Stimulated activated CD8-positive, alpha-beta memory T cell treated with anti-CD3 and anti-CD28 coated beads, Interleukin-4, amount 100 ng/mL, for 48 hours (primary cell): ENCODE measurements around the gene ADRA2C.

Experiments
- DNase-seq: peaks from one replicate; pipeline ENCODE4 v3.0.0-alpha.2; 2020

The ADRA2C gene

GRCh38 chr4:3766036-3766784, at the start of gene ADRA2C:
Gene ADRA2C, plus strand, starts transcription at chr4:3766385. Its CDS starts 222 bp downstream, at chr4:3766607.
- no peak for DNase-seq

GRCh38 chr4:3716631-3717235, 49.5 kb upstream of the ADRA2C start:
- no peak for DNase-seq

- DNase-seq = no peak
These were observed 48.9 kb upstream of the ADRA2C start for GRCh38 chr4:3717241-3717640.

GRCh38 chr4:3718462-3718861, 47.7 kb upstream of the ADRA2C start:
- DNase-seq = no peak

- DNase-seq = no peak
These were observed 47.0 kb upstream of the ADRA2C start for GRCh38 chr4:3719191-3719590.

- DNase-seq = no peak
These were observed 46.3 kb upstream of the ADRA2C start for GRCh38 chr4:3719836-3720235.

- DNase-seq = no peak
These were observed 45.7 kb upstream of the ADRA2C start for GRCh38 chr4:3720466-3720865.

- no peak for DNase-seq
These were observed 45.0 kb upstream of the ADRA2C start for GRCh38 chr4:3721186-3721585.

- DNase-seq = no peak
These were observed 44.6 kb upstream of the ADRA2C start for GRCh38 chr4:3721627-3722026.

- no peak for DNase-seq
These were observed 43.5 kb upstream of the ADRA2C start for GRCh38 chr4:3722446-3723231.

GRCh38 chr4:3723232-3723642, 42.9 kb upstream of the ADRA2C start:
- DNase-seq = no peak

GRCh38 chr4:3724319-3725231, 41.6 kb upstream of the ADRA2C start:
- DNase-seq = no peak

- DNase-seq = no peak
These were observed 40.0 kb upstream of the ADRA2C start for GRCh38 chr4:3725936-3726870.

GRCh38 chr4:3727847-3728469, 38.2 kb upstream of the ADRA2C start:
- DNase-seq = no peak

GRCh38 chr4:3729188-3729881, 36.9 kb upstream of the ADRA2C start:
- no peak for DNase-seq

GRCh38 chr4:3729882-3730226, 36.3 kb upstream of the ADRA2C start:
- no peak for DNase-seq

GRCh38 chr4:3730422-3731190, 35.6 kb upstream of the ADRA2C start:
- DNase-seq = no peak

GRCh38 chr4:3732076-3733028, 33.8 kb upstream of the ADRA2C start:
- DNase-seq = no peak

GRCh38 chr4:3733195-3733594, 33.0 kb upstream of the ADRA2C start:
- no peak for DNase-seq
